Head of caudate nucleus (tissue), 42 donors: ENCODE results near the gene ITGA8.
A peak's percentile ranks its signal among the peaks of the same experiment; 100 is the strongest.
"Not testable (repeated sequence)": the region's sequence is repeated elsewhere in the genome, so short reads cannot be mapped to it uniquely, and the experiment has no call there.

Source experiments
- DNase-seq, 42 donors: peaks; one replicate each; pipeline versions ENCODE4 v3.0.0 to v3.0.0-alpha.2; 2020 to 2021; ENCODE audit warnings: mixed read lengths in 7 of 42
- intact Hi-C: fragments of 100-400 bp; cut with DNase I; formaldehyde crosslinking; loops from one replicate; pipeline ENCODE4 v1.15.0; 2022

ITGA8 gene

GRCh38 chr10:15719899-15720634 is at the start of gene ITGA8:
Gene ITGA8, minus strand, starts transcription at chr10:15719922. Its CDS starts 151 bp downstream, at chr10:15719771.
- intact Hi-C loops: no loop called here
- peak in 4 of 42 donors; percentile 18 to 38 (median 37) for DNase-seq

- intact Hi-C loops: no loop called here
- peak in 1 of 42 donors; percentile 42 for DNase-seq
Observed at GRCh38 chr10:15764892-15765454, 45.3 kb upstream of the ITGA8 start.

- no peak for DNase-seq
- intact Hi-C loops: no loop called here
Observed at GRCh38 chr10:15763006-15763405, 43.3 kb upstream of the ITGA8 start.

DNA sequence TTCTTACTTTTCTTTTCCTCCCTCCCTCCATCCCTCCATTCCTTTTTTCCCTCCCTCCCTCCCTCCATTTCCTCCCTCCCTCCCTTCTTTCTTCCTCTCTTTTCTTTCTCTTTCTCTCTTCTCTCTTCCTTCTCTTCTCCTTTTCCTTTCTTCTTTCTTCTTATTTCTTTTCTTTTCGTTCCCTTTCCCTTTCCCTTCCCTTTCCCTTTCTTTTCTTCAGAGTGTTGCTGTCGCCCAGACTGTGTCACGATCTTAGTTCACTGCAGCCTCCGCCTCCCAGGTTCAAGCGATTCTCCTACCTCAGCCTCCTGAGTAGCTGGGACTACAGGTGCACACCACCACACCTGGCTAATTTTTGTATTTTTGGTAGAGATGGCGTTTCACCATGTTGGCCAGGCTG is 42.5 kb upstream of the ITGA8 start:
- intact Hi-C loops, DNase-seq: not testable (repeated sequence)

- intact Hi-C loops, DNase-seq: not testable (repeated sequence)
Observed at GRCh38 chr10:15761224-15761623, 41.5 kb upstream of the ITGA8 start.

DNA sequence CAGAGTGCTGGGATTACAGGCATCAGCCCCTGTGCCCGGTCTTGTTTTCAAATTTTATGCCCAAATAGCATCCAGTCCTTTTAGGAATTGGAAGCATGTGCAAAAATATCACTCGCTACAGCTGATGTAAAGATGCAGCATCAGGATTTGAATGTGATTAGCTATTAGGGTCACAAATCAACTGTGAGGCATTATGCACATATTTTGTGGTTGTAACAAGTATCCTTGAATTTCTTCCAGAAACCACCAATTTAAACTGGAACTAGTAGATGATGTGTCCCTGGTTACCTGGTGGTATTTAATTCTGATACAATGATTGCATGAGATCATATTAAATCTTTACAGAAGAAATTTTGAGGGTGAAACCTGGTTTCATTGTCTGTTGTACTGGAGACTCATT is 41.0 kb upstream of the ITGA8 start:
- intact Hi-C loops: no loop called here

DNA sequence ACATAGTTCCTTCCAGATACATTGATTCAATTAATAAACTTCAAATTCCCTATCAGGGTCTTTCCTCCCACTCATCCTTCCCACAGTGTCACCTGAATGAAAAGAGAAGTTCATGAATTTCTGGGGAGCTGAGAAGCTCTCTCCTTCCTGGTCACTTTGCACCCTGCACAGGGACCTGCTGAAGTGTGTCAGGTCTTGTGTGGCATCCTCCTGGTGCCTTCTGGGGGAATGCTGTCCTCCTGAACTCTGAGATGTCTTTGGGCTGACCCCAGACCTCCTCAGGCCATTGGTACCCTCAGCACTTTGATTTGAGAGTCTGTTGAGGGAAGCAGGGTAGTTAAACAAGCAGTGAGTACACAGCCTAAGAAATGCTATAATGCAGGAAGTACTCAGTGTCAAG is 39.5 kb upstream of the ITGA8 start:
- intact Hi-C loops: no loop called here

More for the DNA sequence above, 41.0 kb upstream of the ITGA8 start:
- no peak for DNase-seq

DNA sequence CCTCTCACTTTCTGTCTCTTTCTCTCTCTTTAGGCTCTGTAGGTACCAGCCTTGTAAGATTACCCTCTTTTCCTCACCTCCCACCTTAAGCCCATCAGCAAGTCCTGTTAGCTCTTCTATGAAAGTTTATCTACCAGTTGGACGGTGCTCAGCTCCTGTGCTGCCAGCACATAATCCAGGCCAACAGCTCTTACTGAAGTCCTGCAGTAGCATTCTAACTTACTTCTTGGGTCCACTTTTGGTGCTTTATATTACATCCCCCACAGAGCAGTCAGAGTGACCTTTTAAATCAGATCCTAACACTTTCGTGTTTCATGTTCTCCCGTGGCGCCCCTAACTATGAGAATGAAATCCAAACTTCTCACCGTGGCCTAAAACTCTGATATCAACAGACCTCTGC is 38.9 kb upstream of the ITGA8 start:
- no peak for DNase-seq
- intact Hi-C loops: no loop called here

More for the DNA sequence above, 39.5 kb upstream of the ITGA8 start:
- no peak for DNase-seq

- no peak for DNase-seq
Observed at GRCh38 chr10:15754937-15755336, 35.2 kb upstream of the ITGA8 start.

GRCh38 chr10:15751046-15751445 is 31.3 kb upstream of the ITGA8 start:
- no peak for DNase-seq
- intact Hi-C loops: no loop called here

More at GRCh38 chr10:15754937-15755336, 35.2 kb upstream of the ITGA8 start:
- intact Hi-C loops: no loop called here

DNA sequence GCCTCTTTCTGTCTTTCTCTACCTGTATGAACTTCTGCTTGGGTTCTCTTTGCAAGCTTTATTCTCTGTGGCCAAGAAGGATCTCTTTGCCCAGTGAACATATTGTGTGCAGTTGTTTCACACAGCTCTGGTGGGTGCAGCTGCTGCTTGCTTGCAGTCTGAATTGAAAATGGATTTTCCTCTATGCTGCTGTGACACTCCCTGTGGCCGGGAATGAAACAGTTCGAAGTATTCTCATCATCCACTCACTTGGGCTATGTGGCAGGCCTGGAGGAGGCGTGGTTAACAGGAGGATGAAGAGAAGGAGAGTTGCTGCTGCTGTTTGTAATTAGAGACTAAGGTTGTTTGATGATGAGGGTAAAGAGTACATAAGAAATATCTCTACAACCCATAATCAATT is 28.4 kb upstream of the ITGA8 start:
- intact Hi-C loops: no loop called here
- no peak for DNase-seq

DNA sequence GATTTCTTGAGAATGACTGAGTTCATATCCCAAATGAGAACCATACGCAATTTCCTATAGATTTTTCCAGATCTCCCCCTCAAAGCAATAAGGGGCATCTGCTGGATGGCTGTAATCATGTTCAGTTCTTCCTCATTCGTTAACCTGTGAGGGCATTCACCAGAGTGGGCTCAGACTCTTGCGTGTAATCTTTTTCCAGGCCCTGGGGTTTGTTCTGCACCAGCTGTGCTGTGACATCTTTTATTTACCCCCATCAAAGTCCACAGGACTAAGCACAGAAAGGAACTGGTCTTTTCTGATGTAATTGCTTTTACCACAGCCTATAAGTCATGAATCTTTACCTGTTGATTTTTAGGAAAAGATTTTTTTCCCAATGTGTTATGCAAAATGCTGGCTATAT is 27.9 kb upstream of the ITGA8 start:
- intact Hi-C loops: no loop called here

GRCh38 chr10:15745751-15746150 is 26.0 kb upstream of the ITGA8 start:
- no peak for DNase-seq
- intact Hi-C loops: no loop called here

More for the DNA sequence above, 27.9 kb upstream of the ITGA8 start:
- no peak for DNase-seq

GRCh38 chr10:15744217-15744865 is 24.6 kb upstream of the ITGA8 start:
- DNase-seq: peak in 20 of 42 donors; percentile 9 to 80 (median 38)
- intact Hi-C loops: no loop called here

GRCh38 chr10:15743443-15743842 is 23.7 kb upstream of the ITGA8 start:
- intact Hi-C loops: no loop called here

DNA sequence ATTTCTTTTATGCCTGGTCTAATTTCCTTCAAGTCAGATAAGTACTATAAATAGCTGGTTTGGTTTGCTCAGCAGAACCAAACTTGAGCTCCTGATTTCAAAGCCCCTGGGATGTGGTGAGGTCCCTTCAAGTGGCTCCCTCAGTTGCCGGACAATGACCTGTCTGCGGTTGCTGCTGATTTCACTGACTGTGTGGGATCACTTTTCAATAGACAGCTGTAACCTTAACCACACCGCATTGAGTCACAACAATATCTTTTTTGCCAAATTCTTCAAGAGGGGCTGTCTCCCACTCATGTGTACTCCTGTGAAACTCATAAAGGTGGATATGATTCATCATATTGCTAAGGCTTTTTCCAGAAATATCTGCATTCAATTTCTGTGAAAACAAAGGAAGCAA is 23.1 kb upstream of the ITGA8 start:
- peak in 2 of 42 donors; percentile 17 to 30 for DNase-seq
- intact Hi-C loops: no loop called here

More at GRCh38 chr10:15743443-15743842, 23.7 kb upstream of the ITGA8 start:
- DNase-seq: no peak

DNA sequence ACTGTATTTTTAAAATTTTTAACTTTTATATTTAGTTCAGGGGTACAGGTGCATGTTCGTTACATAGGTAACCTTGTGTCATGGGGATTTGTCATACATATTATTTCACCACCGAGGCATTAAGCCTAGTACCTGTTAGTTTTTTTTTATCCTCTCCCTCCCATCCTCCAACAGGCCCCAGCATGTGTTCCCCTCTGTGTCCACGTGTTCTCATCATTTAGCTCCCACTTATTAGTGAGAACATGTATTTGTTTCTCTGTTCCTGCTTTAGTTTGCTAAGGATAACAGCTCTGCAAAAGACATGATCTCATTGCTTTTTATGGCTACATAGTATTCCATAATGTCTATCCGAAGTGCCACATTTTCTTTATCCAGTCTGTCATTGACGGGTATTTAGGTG is 22.4 kb upstream of the ITGA8 start:
- DNase-seq: no peak
- intact Hi-C loops: no loop called here

DNA sequence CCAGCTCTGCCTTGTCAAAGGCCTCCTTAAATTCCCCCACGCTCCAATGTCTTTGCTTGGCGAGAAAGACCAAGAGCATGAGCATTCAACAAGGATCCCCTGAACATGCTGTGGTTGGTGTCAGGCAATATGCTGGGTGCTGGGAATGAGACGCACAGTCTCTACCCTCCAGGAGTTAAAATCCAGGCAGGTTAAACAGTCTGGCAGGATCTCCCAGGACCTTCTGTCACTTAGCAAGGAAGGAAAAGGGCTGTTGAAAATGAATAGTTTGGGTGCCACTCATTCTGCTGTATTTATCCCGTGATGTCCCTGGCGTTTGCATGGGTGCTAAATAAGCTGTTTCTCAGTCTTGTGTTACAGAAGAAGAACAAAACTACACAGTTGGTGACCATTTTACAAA is 21.9 kb upstream of the ITGA8 start:
- intact Hi-C loops: no loop called here
- no peak for DNase-seq

DNA sequence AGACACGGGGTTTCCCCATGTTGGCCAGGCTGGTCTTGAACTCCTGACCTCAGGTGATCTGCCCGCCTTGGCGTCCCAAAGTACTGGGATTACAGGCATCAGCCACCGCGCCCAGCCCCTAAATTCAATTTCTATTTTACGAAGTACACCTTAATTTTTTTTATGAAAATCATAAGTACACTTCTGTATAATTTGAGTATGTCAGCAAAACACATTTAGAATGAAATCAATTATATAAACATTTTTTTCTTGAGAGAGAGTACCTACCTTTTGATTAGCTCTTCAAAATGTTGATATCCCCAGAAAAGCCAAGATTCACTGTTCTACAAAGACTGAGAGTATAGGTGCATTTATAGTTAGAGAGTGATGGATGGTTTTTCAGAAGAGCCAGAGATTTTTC is 20.5 kb upstream of the ITGA8 start:
- DNase-seq: no peak
- intact Hi-C loops: no loop called here

DNA sequence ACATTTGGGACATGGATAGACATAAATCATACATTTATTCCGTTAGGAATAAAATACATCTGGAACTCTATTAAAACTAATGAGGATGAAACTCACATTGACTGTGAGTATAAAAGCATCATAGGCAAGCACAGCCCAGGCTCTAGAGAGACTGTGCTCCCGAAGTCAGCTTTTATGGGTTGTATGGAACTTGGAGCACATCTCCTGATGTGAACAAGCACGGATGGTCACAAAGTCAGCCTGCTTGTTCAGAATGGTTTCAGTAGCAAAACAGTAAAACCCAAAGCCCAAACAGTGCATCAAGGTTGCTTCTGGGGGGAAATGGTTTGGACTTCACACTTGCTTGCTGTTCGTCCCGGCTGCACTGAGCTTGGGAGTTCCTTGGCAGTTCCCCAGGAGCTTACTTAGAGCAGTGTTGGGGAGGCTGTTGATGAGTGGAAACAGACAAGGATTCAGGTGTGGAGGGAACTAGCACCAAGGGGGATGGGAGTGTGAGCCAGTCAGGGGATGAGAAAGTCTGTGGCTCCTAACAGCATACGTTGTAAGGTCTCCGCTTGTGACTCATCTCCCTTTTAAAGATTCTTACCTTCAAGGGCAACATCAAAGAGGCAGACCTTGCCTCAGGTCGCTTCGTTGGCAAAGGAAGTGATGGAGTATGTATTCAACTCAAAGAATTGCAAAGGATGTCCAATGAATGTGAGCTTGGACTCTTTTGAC is 19.7 kb upstream of the ITGA8 start:
- intact Hi-C loops: no loop called here
- no peak for DNase-seq
